Fibroblast of skin of back (primary cell): ENCODE data around the gene MVD. TPM values are rescaled to one million over a fixed set of nuclear protein-coding genes. Genes with fewer than 3 reads are reported as not detected.

ENCODE experiments used
- DNase-seq: peaks from one replicate; pipeline ENCODE4 v3.0.0-alpha.2; 2013
- polyA plus RNA-seq, 2 experiments: library from polyadenylated mRNA; unstranded; fragments of 120-200 nt; gene quantifications; one replicate each; pipeline ENCODE4 v1.2.1, GENCODE V29; 2013; ENCODE audit not compliant: insufficient read length in 2 of 2

MVD gene
- polyA plus RNA-seq (2013, experiment 1 of 2; ENCODE audit: insufficient read length): 37.6 TPM
- polyA plus RNA-seq (2013, experiment 2 of 2; ENCODE audit: insufficient read length): 34.4 TPM

- DNase-seq: peak; percentile 98
These were observed at the start of gene MVD for GRCh38 chr16:88662843-88663606. TSS of gene MVD (minus strand) at chr16:88663091. CDS start at chr16:88663080, 11 bp downstream.

- no peak for DNase-seq
These were observed 49.6 kb upstream of the MVD start for GRCh38 chr16:88712362-88712979.

- DNase-seq: no peak
These were observed 49.0 kb upstream of the MVD start for GRCh38 chr16:88711750-88712340.

- DNase-seq: no peak
These were observed 47.7 kb upstream of the MVD start for GRCh38 chr16:88710556-88710955.

- no peak for DNase-seq
These were observed 44.3 kb upstream of the MVD start for GRCh38 chr16:88706965-88707826.

GRCh38 chr16:88706229-88706964 is 43.5 kb upstream of the MVD start, which contains the start of the genes CTU2 and RNF166:
TSS of gene CTU2 (plus strand) at chr16:88706503. CDS start at chr16:88706531, 28 bp downstream.
TSS of gene RNF166 (minus strand) at chr16:88706408. CDS start at chr16:88706325, 83 bp downstream.
- DNase-seq: peak; percentile 86

- DNase-seq: no peak
These were observed 42.9 kb upstream of the MVD start for GRCh38 chr16:88705801-88706228.

- DNase-seq: no peak
These were observed 42.3 kb upstream of the MVD start for GRCh38 chr16:88705076-88705684.

GRCh38 chr16:88703486-88704309 is 40.8 kb upstream of the MVD start:
- no peak for DNase-seq

GRCh38 chr16:88702371-88703210 is 39.7 kb upstream of the MVD start:
- no peak for DNase-seq

- DNase-seq: no peak
These were observed 38.9 kb upstream of the MVD start for GRCh38 chr16:88701581-88702370.

GRCh38 chr16:88700636-88701482 is 38.0 kb upstream of the MVD start:
- peak; percentile 78 for DNase-seq

GRCh38 chr16:88700322-88700635 is 37.4 kb upstream of the MVD start:
- DNase-seq: no peak

GRCh38 chr16:88699180-88699579 is 36.3 kb upstream of the MVD start:
- no peak for DNase-seq

- DNase-seq: no peak
These were observed 35.8 kb upstream of the MVD start for GRCh38 chr16:88698646-88699045.

GRCh38 chr16:88697831-88698615 is 35.1 kb upstream of the MVD start:
- no peak for DNase-seq
